OCI-LY3 (cell line): ENCODE data around the gene TMEM255B.

Source experiments
- CTCF ChIP-seq: fragments of 200-600, 300-600 bp; sonication (generic); IDR thresholded peaks from 2 replicates; pipeline ENCODE4 v1.5.1; 2014; ENCODE audit warnings: antibody characterized with exemption, low read length, low read depth
- EZH2phosphoT487 ChIP-seq: fragments of 200-600 bp; shearing (Covaris generic); IDR thresholded peaks from 2 replicates; pipeline ENCODE4 v1.6.1; 2018; ENCODE audit warnings: antibody characterized with exemption, mixed run types, low read depth

- TF ChIP-seq CTCF = no peak
- no peak for TF ChIP-seq EZH2phosphoT487
Observed at GRCh38 chr13:113856716-113857065, 97.7 kb downstream of the TMEM255B start.
